Stomach (tissue), 9 donors: ENCODE data around the gene SLC38A5. TPM values are rescaled to one million over a fixed set of nuclear protein-coding genes. Genes with fewer than 3 reads are reported as not detected.
A peak's percentile ranks its signal among the peaks of the same experiment; 100 is the strongest.

Source experiments
- DNase-seq, 2 donors: peaks; one replicate each; pipeline versions ENCODE4 v3.0.0 to v3.0.0-alpha.2; 2013 to 2019
- H3K27ac ChIP-seq, 5 donors: fragments of 200-600 bp in 4 of 5; sonication (generic) in 4 of 5; one replicate each; pipeline ENCODE4 v1.5.1; 2013 to 2019; ENCODE audit warnings: mild to moderate bottlenecking in 1 of 5, moderate library complexity in 1 of 5
- H3K27me3 ChIP-seq, 3 donors: fragments of 200-600 bp; sonication (generic); one replicate each; pipeline ENCODE4 v1.5.1; 2017 to 2019; ENCODE audit warnings: mixed run types in 1 of 3
- H3K36me3 ChIP-seq, 4 donors: fragments of 200-600 bp; sonication (generic); 1 replicate in 3 of 4; 2 replicates in 1 of 4; pipeline ENCODE4 v1.5.1; 2016 to 2019
- H3K4me1 ChIP-seq, 4 donors: fragments of 200-600 bp; sonication (generic); one replicate each; pipeline ENCODE4 v1.5.1; 2016 to 2019
- H3K4me3 ChIP-seq, 4 donors: fragments of 200-600 bp; sonication (generic) in 3 of 4; one replicate each; pipeline ENCODE4 v1.5.1; 2016 to 2019; ENCODE audit warnings: mild to moderate bottlenecking in 1 of 4
- H3K9me3 ChIP-seq, 4 donors: fragments of 200-600 bp; sonication (generic); one replicate each; pipeline ENCODE4 v1.5.1; 2016 to 2019
- CTCF ChIP-seq, 7 experiments: fragments of 450-650 bp in 4 of 7; fragments of 200-600 bp in 3 of 7; sonication (generic) in 3 of 7; IDR thresholded peaks; one replicate each; pipeline ENCODE4 v1.5.1; 2016 to 2019; ENCODE audit warnings: antibody characterized with exemption in 7 of 7, control low read depth in 2 of 7, mild to moderate bottlenecking in 1 of 7
- EP300 ChIP-seq: sonication (generic); formaldehyde crosslinking; IDR thresholded peaks from one replicate; pipeline ENCODE4 v1.6.1; 2017; ENCODE audit warnings: antibody characterized with exemption
- POLR2A ChIP-seq, 4 donors: fragments of 450-650 bp; IDR thresholded peaks; one replicate each; pipeline ENCODE4 v1.6.1; 2016; ENCODE audit warnings: antibody characterized with exemption in 4 of 4, control low read depth in 2 of 4, mild to moderate bottlenecking in 1 of 4, moderate library complexity in 1 of 4
- POLR2AphosphoS5 ChIP-seq, 3 donors: sonication (generic); formaldehyde crosslinking; IDR thresholded peaks; one replicate each; pipeline ENCODE4 v1.6.1; 2016; ENCODE audit warnings: antibody characterized with exemption in 3 of 3
- WGBS, 5 donors: extraction: QIAGEN DNeasy Blood & Tissue Kit in 3 of 5; methylation state at CpG; one replicate each; pipeline versions ENCODE4 v1.1.5 to v1.1.7; 2013 to 2018; 5-methylcytosine and 5-hydroxymethylcytosine counted together
- intact Hi-C: fragments of 100-400 bp; cut with DNase I; formaldehyde crosslinking; loops from one replicate; pipeline ENCODE4 v1.15.1; 2023; ENCODE audit warnings: low total_unique reads
- polyA plus RNA-seq, 3 donors: library from polyadenylated mRNA; stranded (reverse); fragments of 200-250 nt; gene quantifications; one replicate each; pipeline ENCODE4 v1.2.3, GENCODE V29; 2013
- total RNA-seq, 5 donors: library from RNA; depleted of rRNA; stranded (reverse); fragments of >200 nt; gene quantifications; one replicate each; pipeline versions ENCODE4 v1.1.0 to v1.2.3, GENCODE V29; 2014 to 2016
- donor health status: healthy with polysubstance abuse.
- donor health status: Bipolar disorder and iron deficiency.
- donor health status: healthy.

Gene SLC38A5
- total and polyA plus RNA-seq, 8 donors, result 4.1 to 45.8 (median 19.1) TPM

DNA sequence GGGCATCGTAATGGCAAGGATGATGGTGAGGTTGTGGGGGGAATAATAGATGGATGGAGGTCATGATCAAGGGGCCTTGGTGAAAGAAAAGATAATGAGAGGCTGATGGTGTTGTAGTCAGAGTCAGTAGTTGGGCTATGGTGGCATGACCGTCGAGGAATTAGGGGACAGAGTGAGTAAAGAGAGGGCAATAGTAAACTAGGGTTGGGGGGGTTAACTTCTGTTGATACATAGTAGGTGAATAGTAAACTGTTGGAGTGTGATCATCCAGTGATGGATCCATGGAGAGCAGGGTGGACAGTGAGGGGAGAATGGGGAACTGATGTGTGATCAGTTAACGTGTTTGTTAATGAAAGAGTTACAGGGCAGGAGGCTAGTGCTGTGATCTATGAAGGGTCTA, 6.9 kb upstream of the SLC38A5 start:
- H3K9me3 ChIP-seq, result no peaks in the 10 kb centered on the region
- 36 to 69% (median 47%) methylated on average over 4 of the region's 4 CpGs for WGBS, 5 donors
- intact Hi-C loops, result no loop called here
- no peak for DNase-seq
- H3K27ac ChIP-seq, result peak overlapping the region in 4 of 5 donors; percentile 84 to 89 (median 88)
- peaks cover 0 to 23% (median 9%) of the 10 kb centered on the region in 4 donors for H3K4me1 ChIP-seq
- peak overlapping the region; percentile 51 to 67 (median 66) for H3K4me3 ChIP-seq
- H3K27me3 ChIP-seq, result no peaks in the 10 kb centered on the region
- TF ChIP-seq EP300, result no peak
- TF ChIP-seq POLR2AphosphoS5 (IDR thresholded peaks at IDR 0.05), result no peak
- no peak for TF ChIP-seq CTCF (IDR thresholded peaks at IDR 0.05)
- no peak for TF ChIP-seq POLR2A (IDR thresholded peaks at IDR 0.05)
- peaks cover 0 to 38% (median 23%) of the 10 kb centered on the region in 4 donors for H3K36me3 ChIP-seq

GRCh38 chrX:48475774-48476577, 5.9 kb upstream of the SLC38A5 start, which contains the start of gene FTSJ1:
Gene FTSJ1, plus strand, starts transcription at chrX:48476199. Its CDS starts 1,849 bp downstream, at chrX:48478048.
- H3K4me1 ChIP-seq, result peaks cover 0 to 23% (median 9%) of the 10 kb centered on the region in 4 donors
- no peaks in the 10 kb centered on the region for H3K9me3 ChIP-seq
- H3K27me3 ChIP-seq, result no peaks in the 10 kb centered on the region
- peak within 1 kb of the TSS; percentile 69 to 89 (median 88) for H3K27ac ChIP-seq
- intact Hi-C loops, result no loop called here
- peak; percentile 85 to 96 for DNase-seq
- peaks cover 0 to 28% (median 13%) of the 10 kb centered on the region in 4 donors for H3K36me3 ChIP-seq
- 0 to 44% (median 9%) methylated on average over 17 to 75 of the region's 75 CpGs for WGBS, 5 donors
- peak within 1 kb of the TSS; percentile 51 to 67 (median 66) for H3K4me3 ChIP-seq
- TF ChIP-seq POLR2AphosphoS5 (IDR thresholded peaks at IDR 0.05), result peak; percentile 77 to 90 (median 77)
- TF ChIP-seq POLR2A (IDR thresholded peaks at IDR 0.05), result peak in 2 of 4 donors; percentile 27 to 28
- TF ChIP-seq CTCF (IDR thresholded peaks at IDR 0.05), result no peak

DNA sequence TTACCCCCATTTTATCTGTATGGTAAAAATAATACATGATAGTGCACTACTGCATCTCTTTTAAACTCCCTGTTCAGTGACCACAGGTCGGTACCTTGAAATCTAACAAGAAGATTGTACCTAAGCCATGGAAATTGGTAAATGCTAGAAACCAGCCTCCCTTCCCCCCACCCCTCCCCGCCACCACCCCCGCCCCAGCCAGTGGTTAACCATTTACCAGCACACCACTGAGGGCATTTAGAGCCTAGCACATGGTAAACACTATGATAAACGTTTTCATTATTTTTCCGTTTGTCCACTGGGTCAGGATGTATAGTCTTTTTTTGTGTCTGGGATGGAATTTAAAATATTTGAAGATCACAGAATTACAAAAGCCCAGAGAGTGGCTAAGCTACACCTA, 5.2 kb upstream of the SLC38A5 start:
- peak overlapping the region; percentile 51 to 67 (median 66) for H3K4me3 ChIP-seq

More for the DNA sequence above, 5.2 kb upstream of the SLC38A5 start:
- DNase-seq, result no peak
- H3K9me3 ChIP-seq, result no peaks in the 10 kb centered on the region
- WGBS, 5 donors, result 1 to 40% (median 4%) methylated on average over 5 of the region's 5 CpGs
- no peaks in the 10 kb centered on the region for H3K27me3 ChIP-seq
- intact Hi-C loops, result no loop called here
- H3K36me3 ChIP-seq, result peaks cover 0 to 21% (median 12%) of the 10 kb centered on the region in 4 donors
- peak overlapping the region in 4 of 5 donors; percentile 84 to 89 (median 88) for H3K27ac ChIP-seq
- TF ChIP-seq CTCF (IDR thresholded peaks at IDR 0.05) (no peak), POLR2A (IDR thresholded peaks at IDR 0.05) (no peak), POLR2AphosphoS5 (IDR thresholded peaks at IDR 0.05) (no peak), EP300 (no peak)
- H3K4me1 ChIP-seq, result peaks cover 0 to 23% (median 9%) of the 10 kb centered on the region in 4 donors
